IPS DF 6.9 (cell line): ENCODE data around the gene CEP85L.

ENCODE experiments used
- DNase-seq: peaks from one replicate; pipeline ENCODE4 v3.0.0-alpha.2; 2013; ENCODE audit warnings: low read depth, low spot score
- H3K27ac ChIP-seq: one replicate; pipeline ENCODE4 v1.5.1; 2013; ENCODE audit warnings: low read length, control low read depth
- H3K27me3 ChIP-seq: 2 replicates; pipeline ENCODE4 v1.6.1; 2013; ENCODE audit warnings: mild to moderate bottlenecking, low read length; ENCODE audit not compliant: control insufficient read depth, insufficient read depth
- H3K36me3 ChIP-seq: 2 replicates; pipeline ENCODE4 v1.6.1; 2013; ENCODE audit warnings: low read length; ENCODE audit not compliant: control insufficient read depth, insufficient read depth
- H3K4me1 ChIP-seq: 2 replicates; pipeline ENCODE4 v1.6.1; 2013; ENCODE audit warnings: low read length; ENCODE audit not compliant: control insufficient read depth, insufficient read depth
- H3K4me3 ChIP-seq: 2 replicates; pipeline ENCODE4 v1.5.1; 2013; ENCODE audit warnings: mild to moderate bottlenecking, low read length
- H3K9me3 ChIP-seq: 2 replicates; pipeline ENCODE4 v1.6.1; 2013; ENCODE audit warnings: low read length, inconsistent platforms; ENCODE audit not compliant: control insufficient read depth, insufficient read depth
- WGBS: extraction: QIAGEN DNeasy Blood & Tissue Kit; methylation state at CpG from one replicate; pipeline ENCODE4 v1.1.7; 2013; ENCODE audit warnings: mixed read lengths, missing lambda C conversion rate; ENCODE audit not compliant: insufficient read length, insufficient coverage; 5-methylcytosine and 5-hydroxymethylcytosine counted together

The CEP85L gene

GRCh38 chr6:118660218-118660569 lies 8.8 kb upstream of the CEP85L start:
- Histone ChIP-seq H3K27me3 (no peaks in the 10 kb centered on the region), H3K4me3 (no peak overlapping the region), H3K9me3 (no peaks in the 10 kb centered on the region), H3K27ac (no peak overlapping the region), H3K36me3 (no peaks in the 10 kb centered on the region), H3K4me1 (no peaks in the 10 kb centered on the region)
- no peak for DNase-seq

- WGBS = no CpG with 5 or more reads among the region's 9 CpGs
- DNase-seq = no peak
- H3K27ac ChIP-seq = no peak overlapping the region
- H3K27me3 ChIP-seq = no peaks in the 10 kb centered on the region
- no peak overlapping the region for H3K4me3 ChIP-seq
- no peaks in the 10 kb centered on the region for H3K9me3 ChIP-seq
- H3K4me1 ChIP-seq = no peaks in the 10 kb centered on the region
- H3K36me3 ChIP-seq = no peaks in the 10 kb centered on the region
Measured at GRCh38 chr6:118659513-118660217, 8.3 kb upstream of the CEP85L start.

GRCh38 chr6:118656847-118657451 lies 5.6 kb upstream of the CEP85L start:
- no peak for DNase-seq

GRCh38 chr6:118652051-118652615 lies 742 bp upstream of the CEP85L start:
- Histone ChIP-seq H3K9me3 (no peaks in the 10 kb centered on the region), H3K27me3 (no peaks in the 10 kb centered on the region), H3K4me3 (peak overlapping the region; percentile 26; the same call in 1 of the 2 replicates), H3K4me1 (no peaks in the 10 kb centered on the region), H3K36me3 (no peaks in the 10 kb centered on the region), H3K27ac (no peak overlapping the region)
- WGBS = no CpG with 5 or more reads among the region's 20 CpGs
- no peak for DNase-seq

More at GRCh38 chr6:118656847-118657451, 5.6 kb upstream of the CEP85L start:
- no peak overlapping the region for H3K27ac ChIP-seq
- no peaks in the 10 kb centered on the region for H3K27me3 ChIP-seq
- no peaks in the 10 kb centered on the region for H3K36me3 ChIP-seq
- no peak overlapping the region for H3K4me3 ChIP-seq
- no CpG with 5 or more reads among the region's 3 CpGs for WGBS
- no peaks in the 10 kb centered on the region for H3K9me3 ChIP-seq
- H3K4me1 ChIP-seq = no peaks in the 10 kb centered on the region

GRCh38 chr6:118650582-118651281 lies 659 bp downstream of the CEP85L start:
- no CpG with 5 or more reads among the region's 80 CpGs for WGBS
- H3K27me3 ChIP-seq = no peaks in the 10 kb centered on the region
- H3K36me3 ChIP-seq = no peaks in the 10 kb centered on the region
- no peak overlapping the region for H3K27ac ChIP-seq
- no peak for DNase-seq
- H3K4me3 ChIP-seq = peak overlapping the region; percentile 82
- H3K4me1 ChIP-seq = no peaks in the 10 kb centered on the region
- H3K9me3 ChIP-seq = no peaks in the 10 kb centered on the region

GRCh38 chr6:118649918-118650581 lies 1.3 kb downstream of the CEP85L start:
- no peaks in the 10 kb centered on the region for H3K4me1 ChIP-seq
- DNase-seq = no peak
- no peaks in the 10 kb centered on the region for H3K9me3 ChIP-seq
- WGBS = 100% methylated on average over 1 of the region's 17 CpGs
- H3K4me3 ChIP-seq = peak overlapping the region; percentile 82; the same call in 1 of the 2 replicates
- no peak overlapping the region for H3K27ac ChIP-seq
- no peaks in the 10 kb centered on the region for H3K27me3 ChIP-seq
- no peaks in the 10 kb centered on the region for H3K36me3 ChIP-seq

- WGBS = no CpG with 5 or more reads among the region's 2 CpGs
- Histone ChIP-seq H3K36me3 (no peaks in the 10 kb centered on the region), H3K27ac (no peak overlapping the region), H3K9me3 (no peaks in the 10 kb centered on the region), H3K4me1 (no peaks in the 10 kb centered on the region), H3K4me3 (no peak overlapping the region), H3K27me3 (no peaks in the 10 kb centered on the region)
- no peak for DNase-seq
Measured at GRCh38 chr6:118648866-118649554, 2.4 kb downstream of the CEP85L start.

GRCh38 chr6:118646977-118647376 lies 4.4 kb downstream of the CEP85L start:
- no CpG with 5 or more reads among the region's 2 CpGs for WGBS
- H3K27ac ChIP-seq = no peak overlapping the region

GRCh38 chr6:118645395-118645794 lies 6.0 kb downstream of the CEP85L start:
- no peaks in the 10 kb centered on the region for H3K9me3 ChIP-seq
- H3K4me3 ChIP-seq = no peak overlapping the region
- no peak for DNase-seq
- no peaks in the 10 kb centered on the region for H3K36me3 ChIP-seq
- H3K4me1 ChIP-seq = no peaks in the 10 kb centered on the region
- H3K27ac ChIP-seq = no peak overlapping the region
- no peaks in the 10 kb centered on the region for H3K27me3 ChIP-seq
- no CpG with 5 or more reads among the region's 2 CpGs for WGBS

More at GRCh38 chr6:118646977-118647376, 4.4 kb downstream of the CEP85L start:
- Histone ChIP-seq H3K9me3 (no peaks in the 10 kb centered on the region), H3K36me3 (no peaks in the 10 kb centered on the region), H3K27me3 (no peaks in the 10 kb centered on the region), H3K4me1 (no peaks in the 10 kb centered on the region), H3K4me3 (no peak overlapping the region)
- no peak for DNase-seq

GRCh38 chr6:118644007-118644406 lies 7.4 kb downstream of the CEP85L start:
- no CpG with 5 or more reads among the region's 2 CpGs for WGBS
- Histone ChIP-seq H3K27me3 (no peaks in the 10 kb centered on the region), H3K36me3 (no peaks in the 10 kb centered on the region), H3K9me3 (no peaks in the 10 kb centered on the region), H3K4me1 (no peaks in the 10 kb centered on the region), H3K4me3 (no peak overlapping the region), H3K27ac (no peak overlapping the region)
- DNase-seq = no peak
